ENCODE results near the gene NANS. TPM values are rescaled to one million over a fixed set of nuclear protein-coding genes. Genes with fewer than 3 reads are reported as not detected.

The NANS gene
- total and polyA plus RNA-seq, 5 donors from 2014 or later = 34.4 to 51.4 (median 37.8) TPM

DNA sequence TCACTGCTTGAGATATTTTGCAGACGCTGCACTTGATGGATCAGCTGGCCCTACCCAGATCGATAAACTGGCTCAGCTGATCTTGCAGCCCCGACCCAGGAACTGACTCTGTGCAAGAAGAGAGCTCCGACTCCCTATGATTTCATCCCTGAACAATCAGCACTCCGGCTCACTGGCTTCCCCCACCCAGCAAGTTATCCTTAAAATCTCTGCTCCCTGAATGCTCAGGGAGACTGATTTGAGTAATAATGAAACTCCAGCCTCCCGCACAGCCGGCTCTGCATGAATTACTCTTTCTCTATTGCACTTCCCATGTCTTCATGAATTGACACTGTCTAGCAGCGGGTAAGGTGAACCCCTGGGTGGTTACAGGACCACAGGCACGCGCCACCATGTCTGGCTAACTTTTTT is 16.9 kb upstream of the NANS start:
- Histone ChIP-seq H3K9me3 (ENCODE audit: control insufficient read depth in 2 of 2, low read length in 2 of 2) (no peaks in the 10 kb centered on the region), H3K36me3 (ENCODE audit: control insufficient read depth, insufficient read depth, low read length) (no peaks in the 10 kb centered on the region), H3K4me1 (ENCODE audit: control insufficient read depth, insufficient read depth, low read length, poor library complexity, severe bottlenecking) (peaks cover 4% of the 10 kb centered on the region), H3K4me3 (ENCODE audit: low read depth, low read length) (no peak overlapping the region), H3K27ac (ENCODE audit: insufficient read depth, low read length, poor library complexity, severe bottlenecking) (no peak overlapping the region), H3K27me3 (ENCODE audit: control insufficient read depth, insufficient read depth, low read length) (no peaks in the 10 kb centered on the region)
- peak overlapping the region in 1 of 3 donors; percentile 78 for H3K27ac Mint-ChIP-seq
- H3K9me3 Mint-ChIP-seq = peaks cover 0 to 1% (median 0%) of the 10 kb centered on the region in 7 donors
- no peaks in the 10 kb centered on the region for H3K36me3 Mint-ChIP-seq
- no peak for DNase-seq
- no peak for ATAC-seq (ENCODE audit: low read depth in 2 of 2)
- no peak overlapping the region for H3K4me3 Mint-ChIP-seq
- H3K4me1 Mint-ChIP-seq = peaks cover 0 to 4% (median 1%) of the 10 kb centered on the region in 4 donors
- H3K27me3 Mint-ChIP-seq = peaks cover 21% of the 10 kb centered on the region

DNA sequence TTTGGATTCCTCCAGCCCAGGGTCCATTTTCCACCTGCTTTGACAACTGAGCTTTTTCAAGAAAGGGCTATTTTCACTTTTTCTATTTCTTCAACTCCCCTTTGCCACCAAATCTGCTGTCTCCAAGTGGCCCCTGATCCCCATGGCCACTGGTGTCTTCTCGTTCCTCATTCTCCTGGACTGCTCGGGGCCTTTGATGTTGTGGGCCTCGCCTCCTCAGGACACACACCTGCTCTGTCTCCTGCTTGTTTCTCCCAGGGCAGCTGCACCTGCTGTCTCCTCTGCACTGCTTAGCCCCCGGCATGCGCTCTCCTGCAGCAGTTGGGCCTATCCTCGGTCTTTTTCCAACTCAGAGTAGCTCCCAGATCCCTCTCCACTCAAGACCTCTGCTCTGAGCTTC is 16.3 kb upstream of the NANS start:
- Mint-ChIP-seq H3K27ac (peak overlapping the region in 1 of 3 donors; percentile 78), H3K4me1 (peaks cover 2 to 4% (median 3%) of the 10 kb centered on the region in 4 donors)
- no peak for ATAC-seq (ENCODE audit: low read depth in 2 of 2)

DNA sequence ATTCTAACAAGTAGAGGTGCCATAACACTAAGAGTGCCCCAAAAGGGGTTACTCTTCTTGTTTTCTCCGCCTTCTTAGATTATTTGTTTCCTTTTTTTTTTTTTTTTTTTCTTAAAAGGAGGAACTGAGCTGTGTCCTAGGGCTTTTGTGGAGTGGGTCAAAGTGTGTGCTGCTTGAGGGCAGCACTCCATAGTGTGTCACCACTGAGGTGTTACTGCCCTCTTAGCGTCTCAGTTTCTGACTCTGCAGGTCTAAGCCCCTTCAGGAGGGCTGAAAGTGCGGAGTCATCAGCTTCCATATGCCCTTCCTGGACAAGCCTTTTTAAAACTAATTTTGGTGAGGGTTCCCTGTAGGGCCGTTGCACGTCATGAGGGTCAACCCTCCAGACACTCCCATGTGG is 12.6 kb upstream of the NANS start:
- Histone ChIP-seq H3K27ac (ENCODE audit: insufficient read depth, low read length, poor library complexity, severe bottlenecking) (no peak overlapping the region), H3K4me3 (ENCODE audit: low read depth, low read length) (no peak overlapping the region), H3K9me3 (ENCODE audit: control insufficient read depth in 2 of 2, low read length in 2 of 2) (no peaks in the 10 kb centered on the region), H3K36me3 (ENCODE audit: control insufficient read depth, insufficient read depth, low read length) (no peaks in the 10 kb centered on the region), H3K4me1 (ENCODE audit: control insufficient read depth, insufficient read depth, low read length, poor library complexity, severe bottlenecking) (no peaks in the 10 kb centered on the region), H3K27me3 (ENCODE audit: control insufficient read depth, insufficient read depth, low read length) (no peaks in the 10 kb centered on the region)
- peaks cover 9 to 25% (median 12%) of the 10 kb centered on the region in 4 donors for H3K4me1 Mint-ChIP-seq
- DNase-seq = no peak
- no peak overlapping the region for H3K27ac Mint-ChIP-seq
- ATAC-seq (ENCODE audit: low read depth in 2 of 2) = no peak
- H3K9me3 Mint-ChIP-seq = peaks cover 0 to 1% (median 0%) of the 10 kb centered on the region in 7 donors
- H3K4me3 Mint-ChIP-seq = no peak overlapping the region
- H3K36me3 Mint-ChIP-seq = no peaks in the 10 kb centered on the region
- H3K27me3 Mint-ChIP-seq = peaks cover 15% of the 10 kb centered on the region

More for the DNA sequence above, 16.3 kb upstream of the NANS start:
- Histone ChIP-seq H3K4me3 (ENCODE audit: low read depth, low read length) (no peak overlapping the region), H3K9me3 (ENCODE audit: control insufficient read depth in 2 of 2, low read length in 2 of 2) (no peaks in the 10 kb centered on the region), H3K27ac (ENCODE audit: insufficient read depth, low read length, poor library complexity, severe bottlenecking) (no peak overlapping the region), H3K4me1 (ENCODE audit: control insufficient read depth, insufficient read depth, low read length, poor library complexity, severe bottlenecking) (no peaks in the 10 kb centered on the region), H3K27me3 (ENCODE audit: control insufficient read depth, insufficient read depth, low read length) (no peaks in the 10 kb centered on the region), H3K36me3 (ENCODE audit: control insufficient read depth, insufficient read depth, low read length) (no peaks in the 10 kb centered on the region)
- Mint-ChIP-seq H3K9me3 (peaks cover 0 to 1% (median 0%) of the 10 kb centered on the region in 7 donors), H3K4me3 (no peak overlapping the region), H3K36me3 (no peaks in the 10 kb centered on the region), H3K27me3 (peaks cover 17% of the 10 kb centered on the region)
- no peak for DNase-seq

DNA sequence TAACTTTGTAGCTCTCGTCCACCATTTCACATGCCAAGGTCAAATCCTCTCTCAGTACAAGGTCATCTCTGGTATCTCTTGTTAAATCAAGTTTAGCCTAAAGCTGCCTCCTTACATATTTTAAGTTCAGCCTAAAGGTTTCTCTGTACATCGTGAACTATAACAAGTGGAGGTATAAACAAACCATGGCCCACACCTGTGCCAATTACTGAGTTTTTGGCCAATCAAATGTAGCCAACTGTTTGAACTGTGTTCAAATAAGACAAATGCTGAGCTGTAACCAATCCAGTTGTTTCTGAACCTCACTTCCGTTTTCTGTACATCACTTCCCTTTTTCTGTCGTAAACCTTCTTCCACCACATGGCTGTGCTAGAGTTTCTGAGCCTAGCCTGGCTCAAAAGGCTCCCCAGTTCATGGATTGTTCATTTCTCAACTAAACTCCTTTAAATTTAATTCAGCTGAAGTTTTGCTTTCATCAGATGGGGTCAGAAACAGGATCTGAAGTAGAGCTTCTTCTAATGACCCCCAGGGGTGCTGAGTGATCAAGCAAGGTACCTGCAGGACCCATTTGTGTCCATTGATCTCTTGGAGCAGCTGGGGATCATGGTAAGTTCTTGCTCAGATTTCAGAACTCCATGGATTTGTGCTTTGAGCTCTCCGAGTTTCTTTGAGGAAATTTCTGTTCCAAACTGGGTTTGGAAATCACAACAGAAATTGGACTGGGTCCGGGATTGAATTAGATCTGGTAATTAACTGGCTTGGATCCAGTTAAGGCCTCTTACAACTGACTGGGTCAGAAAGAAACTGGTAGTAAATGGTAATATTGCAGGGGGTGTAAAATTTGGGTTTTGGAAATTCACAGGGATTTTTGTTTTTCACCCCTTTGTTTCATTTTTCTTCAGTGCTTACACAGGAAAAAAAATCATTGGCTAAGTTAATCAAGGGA is 11.0 kb upstream of the NANS start:
- Histone ChIP-seq H3K4me3 (ENCODE audit: low read depth, low read length) (peak overlapping the region; percentile 70), H3K9me3 (ENCODE audit: control insufficient read depth in 2 of 2, low read length in 2 of 2) (no peaks in the 10 kb centered on the region)
- H3K27ac Mint-ChIP-seq = peak overlapping the region in 2 of 3 donors; percentile 78 to 98

DNA sequence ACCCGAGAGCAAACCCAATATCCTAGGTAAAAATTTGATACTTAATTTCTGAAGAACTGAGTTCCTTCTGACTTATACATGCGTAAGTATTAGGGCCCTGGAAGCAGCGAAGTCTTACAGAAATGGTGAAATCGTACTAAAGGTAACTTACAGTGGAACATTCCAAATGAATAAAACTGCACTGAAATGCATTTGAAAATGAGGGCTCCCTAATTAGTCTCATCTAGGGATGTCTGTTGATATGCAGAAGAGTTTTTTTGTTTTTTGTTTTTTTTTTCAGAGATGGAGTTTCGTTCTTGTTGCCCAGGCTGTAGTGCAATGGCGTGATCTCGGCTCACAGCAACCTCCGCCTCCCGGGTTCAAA is 10.4 kb upstream of the NANS start:
- no peaks in the 10 kb centered on the region for H3K27me3 ChIP-seq (ENCODE audit: control insufficient read depth, insufficient read depth, low read length)
- H3K4me3 ChIP-seq (ENCODE audit: low read depth, low read length) = peak overlapping the region; percentile 70
- Mint-ChIP-seq H3K9me3 (no peaks in the 10 kb centered on the region), H3K27ac (peak overlapping the region in 1 of 3 donors; percentile 20), H3K4me1 (peaks cover 9 to 29% (median 13%) of the 10 kb centered on the region in 4 donors), H3K4me3 (peak overlapping the region in 3 of 4 donors; percentile 34 to 84 (median 78)), H3K36me3 (no peaks in the 10 kb centered on the region), H3K27me3 (no peaks in the 10 kb centered on the region)
- ATAC-seq (ENCODE audit: low read depth in 2 of 2) (no peak), DNase-seq (no peak)
- H3K36me3 ChIP-seq (ENCODE audit: control insufficient read depth, insufficient read depth, low read length) = no peaks in the 10 kb centered on the region
- no peaks in the 10 kb centered on the region for H3K4me1 ChIP-seq (ENCODE audit: control insufficient read depth, insufficient read depth, low read length, poor library complexity, severe bottlenecking)
- no peak overlapping the region for H3K27ac ChIP-seq (ENCODE audit: insufficient read depth, low read length, poor library complexity, severe bottlenecking)
- H3K9me3 ChIP-seq (ENCODE audit: control insufficient read depth in 2 of 2, low read length in 2 of 2) = no peaks in the 10 kb centered on the region

More for the DNA sequence above, 11.0 kb upstream of the NANS start:
- Mint-ChIP-seq H3K4me3 (peak overlapping the region; percentile 34 to 84 (median 80)), H3K36me3 (no peaks in the 10 kb centered on the region), H3K27me3 (peaks cover under 1% of the 10 kb centered on the region), H3K9me3 (no peaks in the 10 kb centered on the region), H3K4me1 (peaks cover 9 to 29% (median 13%) of the 10 kb centered on the region in 4 donors)
- ATAC-seq (ENCODE audit: low read depth in 2 of 2) (peak; percentile 90), DNase-seq (peak; percentile 13 to 84 (median 72))
- no peaks in the 10 kb centered on the region for H3K4me1 ChIP-seq (ENCODE audit: control insufficient read depth, insufficient read depth, low read length, poor library complexity, severe bottlenecking)
- no peaks in the 10 kb centered on the region for H3K36me3 ChIP-seq (ENCODE audit: control insufficient read depth, insufficient read depth, low read length)
- peak overlapping the region; percentile 45 for H3K27ac ChIP-seq (ENCODE audit: insufficient read depth, low read length, poor library complexity, severe bottlenecking)
- H3K27me3 ChIP-seq (ENCODE audit: control insufficient read depth, insufficient read depth, low read length) = no peaks in the 10 kb centered on the region

DNA sequence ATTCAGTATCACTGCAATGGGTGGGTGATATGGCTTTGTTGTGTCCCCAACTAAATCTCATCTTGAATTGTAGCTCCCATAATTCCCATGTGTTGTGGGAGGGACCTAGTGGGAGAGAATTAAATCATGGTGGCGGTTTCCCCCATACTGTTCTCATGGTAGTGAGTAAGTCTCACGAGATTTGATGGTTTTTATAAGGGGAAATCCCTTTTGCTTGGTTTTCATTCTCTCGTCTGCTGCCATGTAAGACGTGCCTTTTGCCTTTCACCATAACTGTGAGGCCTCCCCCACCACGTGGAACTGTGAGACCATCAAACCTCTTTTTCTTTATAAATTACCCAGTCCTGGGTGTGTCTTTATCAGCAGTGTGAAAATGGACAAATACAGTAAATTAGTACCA is 9.5 kb upstream of the NANS start:
- no peaks in the 10 kb centered on the region for H3K27me3 Mint-ChIP-seq
- H3K36me3 ChIP-seq (ENCODE audit: control insufficient read depth, insufficient read depth, low read length) = no peaks in the 10 kb centered on the region
- H3K4me1 Mint-ChIP-seq = peaks cover 9 to 29% (median 13%) of the 10 kb centered on the region in 4 donors
- ATAC-seq (ENCODE audit: low read depth in 2 of 2) = no peak
- H3K27ac ChIP-seq (ENCODE audit: insufficient read depth, low read length, poor library complexity, severe bottlenecking) = no peak overlapping the region
- no peaks in the 10 kb centered on the region for H3K36me3 Mint-ChIP-seq
- H3K9me3 Mint-ChIP-seq = no peaks in the 10 kb centered on the region
- H3K4me3 Mint-ChIP-seq = no peak overlapping the region
- no peaks in the 10 kb centered on the region for H3K9me3 ChIP-seq (ENCODE audit: control insufficient read depth in 2 of 2, low read length in 2 of 2)
- H3K27me3 ChIP-seq (ENCODE audit: control insufficient read depth, insufficient read depth, low read length) = no peaks in the 10 kb centered on the region
- no peak overlapping the region for H3K27ac Mint-ChIP-seq
- no peak for DNase-seq
- H3K4me1 ChIP-seq (ENCODE audit: control insufficient read depth, insufficient read depth, low read length, poor library complexity, severe bottlenecking) = no peaks in the 10 kb centered on the region
- no peak overlapping the region for H3K4me3 ChIP-seq (ENCODE audit: low read depth, low read length)

DNA sequence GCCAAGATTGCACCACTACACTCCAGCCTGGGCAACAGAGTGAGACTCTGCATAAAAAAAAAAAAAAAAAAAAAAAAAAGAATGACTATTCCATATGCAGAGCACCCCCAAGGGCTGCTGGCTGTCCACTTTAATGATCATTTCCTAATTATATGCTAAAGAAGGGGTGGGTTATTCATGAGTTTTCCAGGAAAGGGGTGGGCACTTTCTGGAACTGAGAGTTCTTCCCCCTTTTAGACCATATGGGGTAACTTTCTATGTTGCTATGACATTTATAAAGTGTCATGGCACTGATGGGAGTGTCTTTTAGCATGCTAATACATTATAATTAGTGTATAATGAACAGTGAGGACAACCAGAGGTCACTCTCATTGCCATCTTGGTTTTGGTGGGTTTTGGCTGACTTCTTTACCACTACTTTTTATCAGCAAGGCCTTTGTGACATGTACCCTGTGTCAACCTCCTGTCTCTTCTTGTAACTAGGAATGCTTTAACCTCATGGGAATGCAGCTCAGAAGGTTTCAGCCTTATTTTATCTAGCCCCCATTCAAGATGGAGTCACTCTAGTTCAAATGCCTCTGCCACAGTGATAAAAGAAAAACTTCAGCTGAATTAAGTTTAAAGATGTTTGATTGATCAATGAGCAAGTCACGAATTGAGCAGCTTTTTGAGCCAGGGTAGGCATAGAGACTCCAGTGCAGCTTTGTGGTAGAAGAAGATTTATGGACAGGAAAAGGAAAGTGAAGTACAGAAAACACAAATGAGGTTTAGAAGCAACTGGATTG is 7.1 kb upstream of the NANS start:
- no peak overlapping the region for H3K27ac Mint-ChIP-seq
- peaks cover 9 to 29% (median 13%) of the 10 kb centered on the region in 4 donors for H3K4me1 Mint-ChIP-seq

More for the DNA sequence above, 7.1 kb upstream of the NANS start:
- H3K4me3 ChIP-seq (ENCODE audit: low read depth, low read length) = no peak overlapping the region
- ATAC-seq (ENCODE audit: low read depth in 2 of 2) = no peak
- Mint-ChIP-seq H3K4me3 (no peak overlapping the region), H3K9me3 (no peaks in the 10 kb centered on the region), H3K27me3 (no peaks in the 10 kb centered on the region), H3K36me3 (no peaks in the 10 kb centered on the region)
- H3K27me3 ChIP-seq (ENCODE audit: control insufficient read depth, insufficient read depth, low read length) = no peaks in the 10 kb centered on the region
- H3K4me1 ChIP-seq (ENCODE audit: control insufficient read depth, insufficient read depth, low read length, poor library complexity, severe bottlenecking) = no peaks in the 10 kb centered on the region
- no peaks in the 10 kb centered on the region for H3K9me3 ChIP-seq (ENCODE audit: control insufficient read depth in 2 of 2, low read length in 2 of 2)
- H3K36me3 ChIP-seq (ENCODE audit: control insufficient read depth, insufficient read depth, low read length) = no peaks in the 10 kb centered on the region
- no peak overlapping the region for H3K27ac ChIP-seq (ENCODE audit: insufficient read depth, low read length, poor library complexity, severe bottlenecking)
- no peak for DNase-seq

All from CD4-positive, CD25-positive, alpha-beta regulatory T cell (primary cell).